AG10803 (cell line): ENCODE data around the gene POLR2L.

ENCODE experiments used
- DNase-seq: peaks from one replicate; pipeline ENCODE4 v3.0.0; 2010; ENCODE audit warnings: low read depth
- H3K4me3 ChIP-seq: 2 replicates; pipeline ENCODE4 v1.5.1; 2011; ENCODE audit warnings: mild to moderate bottlenecking, low read length, control low read depth
- CTCF ChIP-seq: conservative IDR thresholded peaks from 2 replicates; pipeline ENCODE4 v1.5.1; 2011; ENCODE audit warnings: mild to moderate bottlenecking, low read length, control low read depth, inconsistent platforms

Gene POLR2L

GRCh38 chr11:842370-843002 is at the start of gene POLR2L, which contains the start of gene TSPAN4:
Gene POLR2L, minus strand, starts transcription at chr11:842529. Its CDS starts 21 bp downstream, at chr11:842508.
Gene TSPAN4, plus strand, starts transcription at chr11:842852. Its CDS starts 7,453 bp downstream, at chr11:850305.
- TF ChIP-seq CTCF: no peak
- peak; percentile 88 for DNase-seq
- peak within 1 kb of the TSS; percentile 94 for H3K4me3 ChIP-seq

GRCh38 chr11:890794-891540 is 48.6 kb upstream of the POLR2L start:
- H3K4me3 ChIP-seq: no peak overlapping the region
- no peak for TF ChIP-seq CTCF
- DNase-seq: no peak

GRCh38 chr11:889687-890475 is 47.6 kb upstream of the POLR2L start:
- H3K4me3 ChIP-seq: no peak overlapping the region
- DNase-seq: no peak
- no peak for TF ChIP-seq CTCF

GRCh38 chr11:889257-889656 is 46.9 kb upstream of the POLR2L start:
- TF ChIP-seq CTCF: no peak
- no peak overlapping the region for H3K4me3 ChIP-seq
- DNase-seq: no peak

- DNase-seq: no peak
- no peak overlapping the region for H3K4me3 ChIP-seq
- TF ChIP-seq CTCF: no peak
These were observed 46.2 kb upstream of the POLR2L start for GRCh38 chr11:888310-889212.

- no peak for TF ChIP-seq CTCF
- no peak for DNase-seq
- no peak overlapping the region for H3K4me3 ChIP-seq
These were observed 45.3 kb upstream of the POLR2L start for GRCh38 chr11:887589-887988.
